ENCODE data around the gene MLH3. TPM values are rescaled to one million over a fixed set of nuclear protein-coding genes. Genes with fewer than 3 reads are reported as not detected.

The MLH3 gene
- polyA plus RNA-seq, 1 donor (not counting 4 experiments of a cell fraction or from before 2014, with no cell fraction given) = 13.0 TPM

GRCh38 chr14:75023108-75023507 lies 28.2 kb downstream of the MLH3 start:
- H3K36me3 ChIP-seq (ENCODE audit: control insufficient read depth in 2 of 2, extremely low read depth in 1 of 2, insufficient read depth in 2 of 2, low read length in 2 of 2) = peaks cover 16 to 17% of the 10 kb centered on the region in 2 experiments

DNA sequence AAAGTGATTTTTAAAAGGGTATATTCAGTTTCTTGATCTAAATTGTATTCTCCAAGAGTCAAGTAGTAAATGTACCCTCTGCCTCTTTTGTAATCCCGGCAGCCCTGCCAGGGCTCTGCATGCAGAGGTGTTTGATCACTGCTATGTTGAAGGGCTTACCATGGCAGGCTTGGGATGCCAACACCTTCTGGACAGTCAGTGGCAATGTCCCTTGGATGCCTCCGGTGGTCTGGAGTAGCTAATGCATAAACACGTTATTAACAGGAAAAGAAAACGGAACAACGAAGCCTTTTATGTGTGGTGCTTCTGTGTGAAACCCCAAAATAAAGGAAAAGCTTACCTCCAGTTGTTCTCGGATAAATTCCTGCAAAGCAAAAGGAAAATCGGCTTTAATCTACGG lies 28.6 kb downstream of the MLH3 start:
- TF ChIP-seq CTCF (optimal IDR thresholded peaks at IDR 0.05 in 1 of 3, IDR thresholded peaks at IDR 0.05 in 1 of 3, conservative IDR thresholded peaks at IDR 0.05 in 1 of 3; ENCODE audit: extremely low read depth in 1 of 3, insufficient read depth in 2 of 3, low read length in 3 of 3) = peak; percentile 42 to 60 (median 53)
- no peak for TF ChIP-seq EZH2 (IDR thresholded peaks at IDR 0.05; ENCODE audit: low read length)
- H3K79me2 ChIP-seq (ENCODE audit: control insufficient read depth, insufficient read depth, low read length) = no peaks in the 10 kb centered on the region
- H2AFZ ChIP-seq (ENCODE audit: control insufficient read depth, low read length) = no peak overlapping the region
- no peak overlapping the region for H3K9ac ChIP-seq (ENCODE audit: control insufficient read depth, extremely low read depth, insufficient read depth, low read length)
- peaks cover 17 to 18% of the 10 kb centered on the region in 2 experiments for H3K36me3 ChIP-seq (ENCODE audit: control insufficient read depth in 2 of 2, extremely low read depth in 1 of 2, insufficient read depth in 2 of 2, low read length in 2 of 2)
- no peaks in the 10 kb centered on the region for H3K4me1 ChIP-seq (ENCODE audit: control insufficient read depth, extremely low read depth, insufficient read depth, low read length)
- H3K27me3 ChIP-seq (ENCODE audit: control insufficient read depth, extremely low read depth, insufficient read depth, low read length) = no peaks in the 10 kb centered on the region
- FAIRE-seq (no peak), DNase-seq (ENCODE audit: low read depth, low spot score) (no peak)
- H3K9me3 ChIP-seq (ENCODE audit: control insufficient read depth, low read depth, low read length) = no peaks in the 10 kb centered on the region
- no peak overlapping the region for H3K4me3 ChIP-seq (ENCODE audit: control insufficient read depth in 2 of 3, extremely low read depth in 1 of 3, insufficient read depth in 2 of 3, low read depth in 1 of 3, low read length in 3 of 3)
- no peak overlapping the region for H3K27ac ChIP-seq (ENCODE audit: control insufficient read depth, insufficient read depth, low read length)
- no peak overlapping the region for H3K4me2 ChIP-seq (ENCODE audit: control insufficient read depth, extremely low read depth, insufficient read depth, low read depth, low read length)
- H3K9me1 ChIP-seq (ENCODE audit: control insufficient read depth, extremely low read depth, insufficient read depth, low read length) = no peaks in the 10 kb centered on the region
- H4K20me1 ChIP-seq (ENCODE audit: control insufficient read depth, extremely low read depth, insufficient read depth, low read length) = no peaks in the 10 kb centered on the region
- dilution Hi-C loops (cut with MboI; ENCODE audit: extremely low pct_ligation_motif_present, low sequenced_read_pairs) = no loop called here

More at GRCh38 chr14:75023108-75023507, 28.2 kb downstream of the MLH3 start:
- TF ChIP-seq EZH2 (IDR thresholded peaks at IDR 0.05; ENCODE audit: low read length) (no peak), CTCF (optimal IDR thresholded peaks at IDR 0.05 in 1 of 3, IDR thresholded peaks at IDR 0.05 in 1 of 3, conservative IDR thresholded peaks at IDR 0.05 in 1 of 3; ENCODE audit: extremely low read depth in 1 of 3, insufficient read depth in 2 of 3, low read length in 3 of 3) (no peak)
- no peak overlapping the region for H3K9ac ChIP-seq (ENCODE audit: control insufficient read depth, extremely low read depth, insufficient read depth, low read length)
- no peaks in the 10 kb centered on the region for H3K79me2 ChIP-seq (ENCODE audit: control insufficient read depth, insufficient read depth, low read length)
- H4K20me1 ChIP-seq (ENCODE audit: control insufficient read depth, extremely low read depth, insufficient read depth, low read length) = no peaks in the 10 kb centered on the region
- no peak overlapping the region for H3K27ac ChIP-seq (ENCODE audit: control insufficient read depth, insufficient read depth, low read length)
- H3K4me2 ChIP-seq (ENCODE audit: control insufficient read depth, extremely low read depth, insufficient read depth, low read depth, low read length) = no peak overlapping the region
- H3K9me3 ChIP-seq (ENCODE audit: control insufficient read depth, low read depth, low read length) = no peaks in the 10 kb centered on the region
- FAIRE-seq (no peak), DNase-seq (ENCODE audit: low read depth, low spot score) (no peak)
- H2AFZ ChIP-seq (ENCODE audit: control insufficient read depth, low read length) = no peak overlapping the region
- no peaks in the 10 kb centered on the region for H3K4me1 ChIP-seq (ENCODE audit: control insufficient read depth, extremely low read depth, insufficient read depth, low read length)
- H3K27me3 ChIP-seq (ENCODE audit: control insufficient read depth, extremely low read depth, insufficient read depth, low read length) = no peaks in the 10 kb centered on the region
- no peak overlapping the region for H3K4me3 ChIP-seq (ENCODE audit: control insufficient read depth in 2 of 3, extremely low read depth in 1 of 3, insufficient read depth in 2 of 3, low read depth in 1 of 3, low read length in 3 of 3)
- dilution Hi-C loops (cut with MboI; ENCODE audit: extremely low pct_ligation_motif_present, low sequenced_read_pairs) = no loop called here
- H3K9me1 ChIP-seq (ENCODE audit: control insufficient read depth, extremely low read depth, insufficient read depth, low read length) = no peaks in the 10 kb centered on the region

Measured in keratinocyte (primary cell).